K562 (cell line): ENCODE measurements around the gene AQP2. TPM values are rescaled to one million over a fixed set of nuclear protein-coding genes. Genes with fewer than 3 reads are reported as not detected.
A peak's percentile ranks its signal among the peaks of the same experiment; 100 is the strongest.

ENCODE experiments used
- ATAC-seq: fragments of 200-7000 bp; cut with Tn5 transposase; 3 replicates; pipeline ENCODE4 v1.9.1; 2020; ENCODE audit warnings: moderate library complexity
- BruUV-seq: library from RNA; stranded (reverse); fragments of 400-500 nt; replicated peaks from 2 replicates; lab custom pipeline; 2021; lab: Mats Ljungman, UMichigan
- CTCF ChIA-PET: fragments of 300-600 bp; formaldehyde crosslinking; extraction: SDS; loops from one replicate; lab custom pipeline; 2021; ENCODE audit warnings: low intra/inter-chr PET ratio; lab: Yijun Ruan, JAX
- POLR2A ChIA-PET: fragments of 300-600, 350-650 bp; sonication (Branson Sonifier 250); formaldehyde crosslinking; extraction: SDS; loops from one replicate; lab custom pipeline; 2021; ENCODE audit warnings: antibody characterized with exemption, inconsistent platforms; lab: Yijun Ruan, JAX
- DNase-seq, 4 experiments: peaks; one replicate each; pipeline versions ENCODE4 v3.0.0 to v3.0.0-alpha.2; 2011 to 2018; ENCODE audit warnings: low spot score in 3 of 4, mixed read lengths in 3 of 4; ENCODE audit errors: extremely low read depth in 1 of 4
- FAIRE-seq: peaks from 2 replicates; lab custom pipeline; 2011; peaks lifted over from hg19 to GRCh38; lab: Jason Lieb, UNC
- H2AFZ ChIP-seq: 2 replicates; pipeline ENCODE4 v1.6.0; 2011; ENCODE audit warnings: low read depth, low read length, control low read depth, inconsistent platforms
- H3K27ac ChIP-seq: fragments of 200-600 bp; 3 replicates; pipeline ENCODE4 v1.8.0; 2011; ENCODE audit warnings: low read depth, mild to moderate bottlenecking, control low read depth, inconsistent platforms, low read length, moderate library complexity, mixed read lengths; ENCODE audit errors: extremely low read depth
- H3K27me3 ChIP-seq, 2 experiments: fragments of 300-600 bp in 1 of 2; 2 replicates in 1 of 2; 3 replicates in 1 of 2; pipeline versions ENCODE4 v1.6.0 to v1.8.0; 2011; ENCODE audit warnings: inconsistent platforms in 2 of 2, low read length in 2 of 2, mild to moderate bottlenecking in 1 of 2, mixed read lengths in 1 of 2, moderate library complexity in 1 of 2; ENCODE audit not compliant: control insufficient read depth in 2 of 2, insufficient read depth in 2 of 2
- H3K36me3 ChIP-seq: fragments of 300-600 bp; 3 replicates; pipeline ENCODE4 v1.8.0; 2011; ENCODE audit warnings: mild to moderate bottlenecking, low read length, inconsistent platforms; ENCODE audit not compliant: control insufficient read depth, insufficient read depth
- H3K4me1 ChIP-seq, 2 experiments: fragments of 200-600 bp in 1 of 2; replicated peaks in 1 of 2; 2 replicates in 1 of 2; 3 replicates in 1 of 2; pipeline versions ENCODE4 v1.5.1 to v1.8.0; 2011; ENCODE audit warnings: inconsistent platforms in 2 of 2, low read length in 2 of 2, mild to moderate bottlenecking in 1 of 2, mixed read lengths in 1 of 2, moderate library complexity in 1 of 2; ENCODE audit not compliant: control insufficient read depth in 2 of 2, insufficient read depth in 2 of 2
- H3K4me2 ChIP-seq: 2 replicates; pipeline ENCODE4 v1.6.1; 2011; ENCODE audit warnings: low read length, control low read depth, inconsistent platforms, mixed read lengths; ENCODE audit not compliant: insufficient read depth
- H3K4me3 ChIP-seq: fragments of 200-600 bp; sonication (generic), shearing (Covaris generic); 2 replicates; pipeline ENCODE4 v1.5.1; 2016; ENCODE audit warnings: control low read depth, inconsistent platforms
- H3K79me2 ChIP-seq: fragments of 200-600 bp; 3 replicates; pipeline ENCODE4 v1.8.0; 2011; ENCODE audit warnings: low read length, inconsistent platforms; ENCODE audit not compliant: control insufficient read depth, insufficient read depth
- H3K9ac ChIP-seq, 2 experiments: 2 replicates each; pipeline versions ENCODE4 v1.6.0 to v1.6.1; 2011; ENCODE audit warnings: low read depth in 2 of 2, low read length in 2 of 2, control low read depth in 1 of 2, inconsistent platforms in 1 of 2, mild to moderate bottlenecking in 1 of 2, mixed read lengths in 1 of 2; ENCODE audit not compliant: insufficient read depth in 1 of 2
- H3K9me1 ChIP-seq: one replicate; pipeline ENCODE4 v1.6.0; 2011; ENCODE audit warnings: inconsistent platforms, mild to moderate bottlenecking, low read length, moderate library complexity; ENCODE audit not compliant: control insufficient read depth, insufficient read depth
- H3K9me3 ChIP-seq: replicated peaks from 2 replicates; pipeline ENCODE4 v1.5.1; 2011; ENCODE audit warnings: low read depth, low read length, inconsistent platforms; ENCODE audit not compliant: control insufficient read depth, insufficient read depth
- H4K20me1 ChIP-seq: replicated peaks from 2 replicates; pipeline ENCODE4 v1.6.1; 2011; ENCODE audit warnings: low read length, inconsistent platforms, mixed read lengths; ENCODE audit not compliant: control insufficient read depth, insufficient read depth
- ARHGAP35 ChIP-seq: fragments of 450-650 bp; IDR thresholded peaks from 2 replicates; pipeline ENCODE4 v1.6.1; 2018; ENCODE audit not compliant: partially characterized antibody
- BRF2 ChIP-seq: IDR thresholded peaks from 3 replicates; pipeline ENCODE4 v1.6.1; 2011; ENCODE audit warnings: borderline replicate concordance, mild to moderate bottlenecking; ENCODE audit not compliant: insufficient read length, insufficient read depth
- CEBPG ChIP-seq, 3 experiments: fragments of 200-800 bp in 1 of 3; sonication (Bioruptor generic) in 1 of 3; sonication (generic) in 1 of 3; formaldehyde crosslinking in 1 of 3; IDR thresholded peaks in 2 of 3; conservative IDR thresholded peaks in 1 of 3; 2 replicates each; pipeline versions ENCODE4 v1.6.1 to v1.8.0; 2016 to 2022; ENCODE audit warnings: missing compliant biosample characterization in 2 of 3, missing genetic modification characterization in 2 of 3, mild to moderate bottlenecking in 1 of 3, missing genetic modification reagents in 1 of 3
- CREM ChIP-seq: IDR thresholded peaks from 2 replicates; pipeline ENCODE4 v1.6.1; 2014; ENCODE audit warnings: antibody characterized with exemption, low read depth
- DMBX1 ChIP-seq: fragments of 250-450 bp; sonication (Bioruptor Pico); IDR thresholded peaks from 2 replicates; pipeline ENCODE4 v1.8.0; 2022; ENCODE audit warnings: inconsistent platforms, mild to moderate bottlenecking, moderate library complexity, borderline replicate concordance
- GATAD2A ChIP-seq: fragments of 450-650 bp; IDR thresholded peaks from 2 replicates; pipeline ENCODE4 v1.6.1; 2017
- POLR2G ChIP-seq: fragments of 200-400 bp; formaldehyde crosslinking; IDR thresholded peaks from 2 replicates; pipeline ENCODE4 v1.6.1; 2017; ENCODE audit warnings: low read depth, mild to moderate bottlenecking, antibody characterized with exemption, low read length, moderate library complexity
- SMC3 ChIP-seq: conservative IDR thresholded peaks from 2 replicates; pipeline ENCODE4 v1.6.1; 2011; ENCODE audit warnings: low read depth, low read length, improper control_type of control experiment; ENCODE audit not compliant: insufficient read depth
- TEAD2 ChIP-seq: fragments of 450-650 bp; IDR thresholded peaks from 2 replicates; pipeline ENCODE4 v1.6.1; 2016; ENCODE audit warnings: missing genetic modification characterization, control low read depth, missing compliant biosample characterization
- ZNF511 ChIP-seq: sonication (generic); formaldehyde crosslinking; IDR thresholded peaks from 2 replicates; pipeline ENCODE4 v1.8.0; 2022; ENCODE audit warnings: mild to moderate bottlenecking, missing genetic modification reagents
- ZNF740 ChIP-seq, 3 experiments: fragments of 200-800 bp in 1 of 3; sonication (Bioruptor generic) in 1 of 3; sonication (generic) in 1 of 3; formaldehyde crosslinking in 1 of 3; IDR thresholded peaks; 2 replicates each; pipeline versions ENCODE4 v1.6.1 to v1.8.0; 2016 to 2022; ENCODE audit warnings: mild to moderate bottlenecking in 2 of 3, missing compliant biosample characterization in 2 of 3, missing genetic modification characterization in 2 of 3, missing genetic modification reagents in 1 of 3
- WGBS: fragments of 100-300 bp; shearing (Covaris generic); methylation state at CpG from one replicate; pipeline ENCODE4 v1.1.6; 2016; ENCODE audit warnings: low coverage, mixed read lengths; ENCODE audit not compliant: insufficient coverage; ENCODE audit errors: missing lambda C conversion rate; 5-methylcytosine and 5-hydroxymethylcytosine counted together
- in situ Hi-C: fragments of 300-500 bp; cut with MboI; formaldehyde crosslinking; loops from 4 replicates; pipeline ENCODE4 v1.15.0; 2018; ENCODE audit warnings: inconsistent platforms, mixed read lengths
- intact Hi-C: fragments of 100-400 bp; cut with micrococcal nuclease; formaldehyde crosslinking; loops from 2 replicates; pipeline ENCODE4 v1.14.2; 2022
- polyA plus RNA-seq, 8 experiments: library from polyadenylated mRNA; depleted of rRNA in 4 of 8; stranded (reverse) in 5 of 8; unstranded in 3 of 8; fragments of >200 nt; fragmentation: Nextera tagmentation in 2 of 8; fragmentation: Illumina TruSeq in 1 of 8; extraction: Ambion mirVana in 2 of 8; extraction: Trizol in 1 of 8; gene quantifications; 2 replicates each; pipeline versions ENCODE4 v1.2.1 to v1.2.3, GENCODE V29; 2011 to 2014; ENCODE audit warnings: inconsistent platforms in 1 of 8, missing spikeins in 1 of 8
- total RNA-seq, 7 experiments: library from RNA; depleted of rRNA in 6 of 7; stranded (reverse); fragments of >200 nt in 6 of 7; fragmentation: Illumina TruSeq in 2 of 7; extraction: Trizol in 2 of 7; gene quantifications; 2 replicates each; pipeline versions ENCODE4 v1.2.1 to v1.2.3, GENCODE V29; 2011 to 2021; ENCODE audit warnings: low replicate concordance in 1 of 7
- TF ChIP-seq, protein P1 (sequence below): sonication (generic); formaldehyde crosslinking; IDR thresholded peaks from 2 replicates; pipeline ENCODE4 v1.9.0; 2022; ENCODE audit warnings: mild to moderate bottlenecking, missing genetic modification reagents
- TF ChIP-seq, protein P2 (sequence below): sonication (generic); formaldehyde crosslinking; IDR thresholded peaks from 2 replicates; pipeline ENCODE4 v1.9.0; 2022; ENCODE audit warnings: mild to moderate bottlenecking, missing genetic modification reagents

AQP2 gene
- total and polyA plus RNA-seq, 9 of the 15 experiments (the other 6 are each of a cell fraction or from before 2014, with no cell fraction given): not detected

- TF ChIP-seq, protein P1, sequence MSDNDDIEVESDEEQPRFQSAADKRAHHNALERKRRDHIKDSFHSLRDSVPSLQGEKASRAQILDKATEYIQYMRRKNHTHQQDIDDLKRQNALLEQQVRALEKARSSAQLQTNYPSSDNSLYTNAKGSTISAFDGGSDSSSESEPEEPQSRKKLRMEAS (CRISPR knock-in tag): no peak; the same call in 1 of the 2 replicates
- peak; percentile 52; the same call in 1 of the 2 replicates for TF ChIP-seq POLR2G
- peak; percentile 27 for TF ChIP-seq ZNF511 (CRISPR knock-in tag)
Measured at GRCh38 chr12:49967042-49967776, 16.7 kb downstream of the AQP2 start (continued).

- peak overlapping the region; percentile 100 for H2AFZ ChIP-seq
- intact Hi-C loops (loop anchor here (1.0 to 2.0 kb wide), 5 partner anchors 88 to 211 kb away; no protein-coding TSS in a partner anchor), in situ Hi-C loops (loop anchor here (5.0 kb wide), 1 partner anchor 199 kb away; the partner anchor contains the start of gene CERS5)
- peak overlapping the region; percentile 49 for H3K4me3 ChIP-seq
- no peak for DNase-seq
- no TSS peak for BruUV-seq
- H3K4me1 ChIP-seq: peaks cover 12 to 30% of the 10 kb centered on the region in 2 experiments; a peak in 4 of 5 replicates
- H3K79me2 ChIP-seq: no peaks in the 10 kb centered on the region
- no peaks in the 10 kb centered on the region for H3K9me3 ChIP-seq
- FAIRE-seq: no peak
- peaks cover 28 to 76% of the 10 kb centered on the region in 2 experiments; a peak in 4 of 5 replicates for H3K27me3 ChIP-seq
- POLR2A ChIA-PET: interaction anchor here (0.5 to 2.1 kb wide), 3 partner anchors 16 to 102 kb away, joined by 3 to 11 read pairs (median 4); no protein-coding TSS in a partner anchor
- WGBS: 16% methylated on average over 15 of the region's 15 CpGs
- peak; percentile 19; the same call in 2 of the 3 replicates for ATAC-seq
- peaks cover 16% of the 10 kb centered on the region; the same call in 1 of the 2 replicates for H4K20me1 ChIP-seq
- no peaks in the 10 kb centered on the region for H3K36me3 ChIP-seq
- H3K27ac ChIP-seq: no peak overlapping the region
- CTCF ChIA-PET: interaction anchor here (0.6 to 5.4 kb wide), 11 partner anchors 72 to 208 kb away, joined by 3 to 43 read pairs (median 4); no protein-coding TSS in a partner anchor
- H3K9me1 ChIP-seq: no peaks in the 10 kb centered on the region
- peak overlapping the region in 1 of 2 experiments; percentile 87; a peak in 2 of 4 replicates for H3K9ac ChIP-seq
- peak overlapping the region; percentile 94 for H3K4me2 ChIP-seq
- 0 out of 2 replicates have a peak, but pooled peaks have one; percentile 33 for TF ChIP-seq CEBPG (CRISPR knock-in tag; IDR thresholded peaks at IDR 0.05)
- TF ChIP-seq CEBPG (tag; conservative IDR thresholded peaks at IDR 0.05 in 1 of 2, IDR thresholded peaks at IDR 0.05 in 1 of 2): no peak
- no peak for TF ChIP-seq TEAD2 (tag)
- TF ChIP-seq ZNF740 (CRISPR knock-in tag; IDR thresholded peaks at IDR 0.05): no peak
- TF ChIP-seq ZNF740 (tag; IDR thresholded peaks at IDR 0.05): no peak
- TF ChIP-seq, protein P2, sequence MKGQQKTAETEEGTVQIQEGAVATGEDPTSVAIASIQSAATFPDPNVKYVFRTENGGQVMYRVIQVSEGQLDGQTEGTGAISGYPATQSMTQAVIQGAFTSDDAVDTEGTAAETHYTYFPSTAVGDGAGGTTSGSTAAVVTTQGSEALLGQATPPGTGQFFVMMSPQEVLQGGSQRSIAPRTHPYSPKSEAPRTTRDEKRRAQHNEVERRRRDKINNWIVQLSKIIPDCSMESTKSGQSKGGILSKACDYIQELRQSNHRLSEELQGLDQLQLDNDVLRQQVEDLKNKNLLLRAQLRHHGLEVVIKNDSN: peak; percentile 24; the same call in 1 of the 2 replicates
- TF ChIP-seq BRF2: no peak
- no peak for TF ChIP-seq GATAD2A
- no peak for TF ChIP-seq ARHGAP35
- TF ChIP-seq CREM: no peak
- TF ChIP-seq DMBX1 (CRISPR knock-in tag): no peak
- TF ChIP-seq SMC3: no peak
Measured at GRCh38 chr12:49967777-49968250, 17.3 kb downstream of the AQP2 start.
